ENCODE data around the gene STEAP3.

DNA sequence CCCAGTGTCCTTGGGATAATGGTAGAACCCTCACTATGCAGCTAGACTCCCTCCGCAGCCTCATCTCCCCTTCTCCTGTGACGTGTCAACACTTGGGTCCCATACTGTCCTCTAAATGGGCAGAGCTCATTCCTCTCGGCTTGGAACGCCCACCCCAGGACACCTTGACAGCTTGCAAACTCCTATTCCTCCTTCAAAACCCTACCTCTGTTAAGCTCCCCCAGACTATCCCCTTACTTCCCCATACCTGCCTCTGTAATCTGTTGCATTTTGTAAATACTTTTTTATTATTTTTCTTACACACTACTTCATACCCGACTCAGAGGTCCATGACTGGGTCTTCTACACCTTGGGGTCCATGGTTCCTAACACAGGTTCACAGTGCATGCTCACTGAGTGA lies 28.0 kb downstream of the STEAP3 start:
- TF ChIP-seq, protein P1, sequence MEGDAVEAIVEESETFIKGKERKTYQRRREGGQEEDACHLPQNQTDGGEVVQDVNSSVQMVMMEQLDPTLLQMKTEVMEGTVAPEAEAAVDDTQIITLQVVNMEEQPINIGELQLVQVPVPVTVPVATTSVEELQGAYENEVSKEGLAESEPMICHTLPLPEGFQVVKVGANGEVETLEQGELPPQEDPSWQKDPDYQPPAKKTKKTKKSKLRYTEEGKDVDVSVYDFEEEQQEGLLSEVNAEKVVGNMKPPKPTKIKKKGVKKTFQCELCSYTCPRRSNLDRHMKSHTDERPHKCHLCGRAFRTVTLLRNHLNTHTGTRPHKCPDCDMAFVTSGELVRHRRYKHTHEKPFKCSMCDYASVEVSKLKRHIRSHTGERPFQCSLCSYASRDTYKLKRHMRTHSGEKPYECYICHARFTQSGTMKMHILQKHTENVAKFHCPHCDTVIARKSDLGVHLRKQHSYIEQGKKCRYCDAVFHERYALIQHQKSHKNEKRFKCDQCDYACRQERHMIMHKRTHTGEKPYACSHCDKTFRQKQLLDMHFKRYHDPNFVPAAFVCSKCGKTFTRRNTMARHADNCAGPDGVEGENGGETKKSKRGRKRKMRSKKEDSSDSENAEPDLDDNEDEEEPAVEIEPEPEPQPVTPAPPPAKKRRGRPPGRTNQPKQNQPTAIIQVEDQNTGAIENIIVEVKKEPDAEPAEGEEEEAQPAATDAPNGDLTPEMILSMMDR (conservative IDR thresholded peaks at IDR 0.05 in 1 of 2, IDR thresholded peaks at IDR 0.05 in 1 of 2; ENCODE audit: low read depth in 1 of 2, low read length in 2 of 2): no peak
- TF ChIP-seq EZH2 (IDR thresholded peaks at IDR 0.05; ENCODE audit: low read length, missing control alignments): no peak

Data from fibroblast of lung (primary cell).